ENCODE data around the gene MDFI.

Gene MDFI

DNA sequence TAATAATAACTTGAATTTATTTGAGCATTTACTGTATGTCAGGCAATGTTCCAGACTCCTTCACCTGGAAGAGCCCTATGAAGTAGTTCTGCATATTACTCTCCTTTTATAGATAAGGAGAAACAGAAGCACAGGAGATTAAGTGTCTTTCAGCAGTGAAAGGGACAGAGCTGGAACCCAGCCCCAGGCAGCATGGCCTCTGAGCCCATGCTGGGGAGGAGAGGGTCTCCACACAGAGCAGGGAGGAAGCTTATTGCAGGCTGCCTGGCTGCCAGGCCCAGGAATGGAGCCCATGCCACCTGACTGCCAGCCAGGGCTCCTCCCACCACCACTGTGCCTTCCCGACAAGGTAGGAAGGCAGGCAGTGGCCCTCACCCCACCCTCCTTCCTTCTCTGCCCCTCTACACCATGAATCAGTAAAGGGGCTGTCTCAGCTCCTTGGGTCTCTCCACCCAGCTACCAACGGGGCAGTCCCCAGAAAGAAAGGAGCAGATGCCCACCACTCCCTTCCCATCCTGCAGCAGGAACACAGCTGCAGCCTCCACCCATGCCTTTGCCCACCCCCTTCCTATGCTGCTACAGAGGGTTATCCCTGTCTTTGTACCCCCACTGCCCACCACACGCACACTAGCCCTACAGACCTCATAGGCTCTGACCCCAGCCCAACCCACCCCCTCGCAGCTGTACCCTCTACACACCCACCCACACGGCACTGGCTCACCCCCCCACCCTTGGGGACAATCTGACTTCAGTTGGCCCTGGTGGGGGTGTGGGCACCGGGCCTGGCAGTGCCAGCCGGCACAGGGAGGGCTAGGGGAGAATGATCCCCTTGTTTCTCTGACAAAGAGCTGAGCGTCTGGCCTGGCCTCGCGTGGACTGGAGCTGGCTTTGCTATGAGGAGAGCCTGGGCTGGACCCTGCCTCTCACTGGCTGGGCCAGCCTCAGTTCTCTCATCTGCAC is 55.3 kb downstream of the MDFI start:
- no peak for DNase-seq (ENCODE audit: low read depth)
- no peak overlapping the region for H3K4me3 ChIP-seq (ENCODE audit: low read depth, low read length)
- TF ChIP-seq, protein P1, sequence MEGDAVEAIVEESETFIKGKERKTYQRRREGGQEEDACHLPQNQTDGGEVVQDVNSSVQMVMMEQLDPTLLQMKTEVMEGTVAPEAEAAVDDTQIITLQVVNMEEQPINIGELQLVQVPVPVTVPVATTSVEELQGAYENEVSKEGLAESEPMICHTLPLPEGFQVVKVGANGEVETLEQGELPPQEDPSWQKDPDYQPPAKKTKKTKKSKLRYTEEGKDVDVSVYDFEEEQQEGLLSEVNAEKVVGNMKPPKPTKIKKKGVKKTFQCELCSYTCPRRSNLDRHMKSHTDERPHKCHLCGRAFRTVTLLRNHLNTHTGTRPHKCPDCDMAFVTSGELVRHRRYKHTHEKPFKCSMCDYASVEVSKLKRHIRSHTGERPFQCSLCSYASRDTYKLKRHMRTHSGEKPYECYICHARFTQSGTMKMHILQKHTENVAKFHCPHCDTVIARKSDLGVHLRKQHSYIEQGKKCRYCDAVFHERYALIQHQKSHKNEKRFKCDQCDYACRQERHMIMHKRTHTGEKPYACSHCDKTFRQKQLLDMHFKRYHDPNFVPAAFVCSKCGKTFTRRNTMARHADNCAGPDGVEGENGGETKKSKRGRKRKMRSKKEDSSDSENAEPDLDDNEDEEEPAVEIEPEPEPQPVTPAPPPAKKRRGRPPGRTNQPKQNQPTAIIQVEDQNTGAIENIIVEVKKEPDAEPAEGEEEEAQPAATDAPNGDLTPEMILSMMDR (IDR thresholded peaks at IDR 0.05; ENCODE audit: control insufficient read depth, extremely low read depth, insufficient read depth), result no peak

DNA sequence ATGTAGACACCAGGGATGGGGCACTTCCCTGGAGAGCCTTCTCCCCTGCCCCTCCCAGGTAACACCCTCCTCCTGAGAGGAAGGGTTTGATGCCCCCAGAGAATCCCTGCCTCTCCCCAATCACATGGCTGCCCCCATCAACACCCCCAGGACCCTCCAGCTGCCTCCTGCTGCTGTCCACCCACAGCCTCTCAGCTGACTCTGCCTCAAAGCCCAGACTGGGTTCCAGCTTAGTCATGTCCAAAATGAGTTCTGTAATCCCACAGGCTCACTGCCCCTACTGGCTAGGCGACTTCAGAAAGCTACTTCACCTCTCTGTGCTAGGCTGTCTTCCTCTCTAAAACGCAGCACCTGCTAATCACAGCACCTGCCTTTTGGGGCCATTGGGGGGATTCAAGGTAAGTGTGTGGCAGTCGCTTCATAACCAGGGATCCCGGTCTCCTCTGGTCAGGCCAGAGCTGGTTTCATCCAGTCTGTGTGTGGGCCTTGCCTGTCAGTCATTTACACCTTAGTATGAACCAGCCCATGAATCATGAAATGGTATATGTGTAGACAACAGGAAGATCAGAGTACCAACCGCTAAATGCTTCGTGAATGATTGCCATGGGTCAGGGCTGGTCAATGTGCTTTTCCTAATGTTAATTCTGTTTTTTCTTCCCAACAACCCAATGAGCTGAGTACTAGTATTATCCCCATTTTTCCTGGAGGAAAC is 56.7 kb downstream of the MDFI start:
- DNase-seq (ENCODE audit: low read depth), result no peak
- no peak overlapping the region for H3K4me3 ChIP-seq (ENCODE audit: low read depth, low read length)
- TF ChIP-seq, protein P1 (IDR thresholded peaks at IDR 0.05; ENCODE audit: control insufficient read depth, extremely low read depth, insufficient read depth), result no peak

DNA sequence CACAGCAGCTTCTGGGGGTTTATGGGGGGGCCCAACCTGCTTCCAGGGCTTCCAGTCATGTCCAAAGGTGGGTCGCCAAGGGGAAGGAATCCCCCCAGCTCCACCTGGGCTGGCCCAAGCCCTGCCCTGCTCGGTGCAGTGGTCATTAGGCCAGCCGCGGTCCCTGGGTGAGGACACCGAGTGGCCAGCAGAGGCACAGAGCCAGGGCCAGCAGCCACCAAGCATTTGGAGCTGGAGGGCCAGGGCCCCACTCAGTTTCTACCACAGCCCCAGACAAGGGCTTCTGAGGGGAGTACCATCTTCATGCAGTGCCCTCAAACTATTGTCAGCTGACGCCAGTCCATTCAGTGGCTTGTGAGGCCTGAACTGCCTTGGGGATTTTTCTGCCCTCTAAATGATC is 57.6 kb downstream of the MDFI start:
- DNase-seq (ENCODE audit: low read depth), result no peak
- TF ChIP-seq, protein P1 (IDR thresholded peaks at IDR 0.05; ENCODE audit: control insufficient read depth, extremely low read depth, insufficient read depth), result no peak
- no peak overlapping the region for H3K4me3 ChIP-seq (ENCODE audit: low read depth, low read length)

DNA sequence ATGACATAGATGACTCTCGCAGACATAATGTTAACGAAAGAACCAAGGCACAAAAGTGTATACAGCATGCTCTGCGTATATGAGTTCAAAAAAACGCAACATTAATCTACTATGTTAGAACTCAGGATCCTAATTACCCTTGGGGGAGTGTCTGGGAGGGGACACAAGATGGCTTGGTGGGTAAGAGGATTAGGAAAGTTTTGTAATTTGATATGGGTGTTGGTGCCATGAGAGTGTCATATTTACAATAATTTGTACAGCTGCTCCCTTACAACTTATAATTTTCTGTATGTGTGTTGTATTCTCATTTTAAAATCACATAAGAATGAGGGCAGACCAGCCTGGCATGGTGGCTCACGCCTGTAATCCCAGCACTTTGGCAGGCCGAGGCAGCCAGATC is 58.5 kb downstream of the MDFI start:
- no peak overlapping the region for H3K4me3 ChIP-seq (ENCODE audit: low read depth, low read length)
- no peak for DNase-seq (ENCODE audit: low read depth)
- TF ChIP-seq, protein P1 (IDR thresholded peaks at IDR 0.05; ENCODE audit: control insufficient read depth, extremely low read depth, insufficient read depth), result no peak

DNA sequence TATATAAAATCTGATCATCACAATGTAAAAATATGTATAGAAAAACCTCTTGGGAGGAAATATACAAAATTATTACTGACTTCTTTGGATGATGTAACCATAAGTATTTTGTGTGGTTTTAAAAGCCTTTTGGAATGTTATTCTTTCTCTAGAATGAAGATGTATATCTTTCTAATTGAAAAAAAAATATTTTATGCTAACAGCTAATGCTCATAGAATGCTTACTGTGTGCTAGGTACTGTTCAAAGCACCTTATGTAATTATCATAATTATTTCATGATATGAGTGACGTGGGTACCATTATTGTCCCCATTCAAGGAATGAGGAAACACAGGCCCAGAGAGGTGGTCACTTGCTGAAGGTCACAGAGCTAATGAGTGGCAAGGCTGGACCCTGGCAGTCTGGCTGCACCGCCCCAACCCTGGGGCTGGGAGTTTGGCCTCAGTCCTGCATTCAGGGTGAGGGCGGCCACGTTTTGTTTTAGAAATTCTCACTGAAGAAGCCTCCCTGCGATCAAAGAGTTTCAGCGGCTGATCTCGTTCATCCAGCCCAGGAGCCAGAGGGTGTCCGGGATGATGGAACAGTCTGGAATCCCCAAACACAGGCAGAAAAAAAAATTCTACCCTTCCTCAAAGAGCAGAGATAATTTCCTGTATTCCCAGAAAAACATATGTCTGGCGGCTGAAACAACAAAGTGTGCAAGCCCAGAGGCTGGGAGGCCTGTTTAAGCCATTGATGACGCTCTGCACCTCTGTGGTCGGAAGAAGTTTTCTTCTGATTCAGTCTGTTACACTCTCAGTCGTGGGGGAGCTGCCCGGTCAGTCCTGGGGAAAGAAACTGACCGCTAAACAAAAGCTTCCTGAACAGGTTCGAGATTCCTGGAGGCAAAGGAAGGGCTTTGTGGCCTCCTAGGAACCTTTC is 59.9 kb downstream of the MDFI start:
- no peak overlapping the region for H3K4me3 ChIP-seq (ENCODE audit: low read depth, low read length)
- TF ChIP-seq, protein P1 (IDR thresholded peaks at IDR 0.05; ENCODE audit: control insufficient read depth, extremely low read depth, insufficient read depth), result no peak
- no peak for DNase-seq (ENCODE audit: low read depth)

DNA sequence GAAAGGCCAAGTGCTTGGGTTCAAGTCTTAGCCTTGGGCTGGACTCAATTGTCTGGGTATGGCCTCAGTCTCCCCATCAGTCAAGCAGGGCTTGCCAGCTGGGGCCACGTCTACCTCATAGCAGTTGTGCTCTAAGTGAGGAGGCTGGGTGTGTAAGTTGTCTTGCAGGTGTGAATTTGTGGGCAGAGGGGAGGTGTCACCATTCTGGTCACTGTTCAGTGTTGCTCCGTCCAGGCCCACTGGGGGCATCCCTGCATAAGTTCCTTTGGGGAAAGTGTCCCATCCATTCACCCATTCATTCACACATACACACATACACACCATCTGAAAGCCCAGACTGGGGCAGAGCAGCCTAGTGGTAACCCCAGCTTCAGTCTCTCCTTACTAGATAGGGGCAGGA is 60.8 kb downstream of the MDFI start:
- H3K4me3 ChIP-seq (ENCODE audit: low read depth, low read length), result no peak overlapping the region
- DNase-seq (ENCODE audit: low read depth), result no peak
- TF ChIP-seq, protein P1 (IDR thresholded peaks at IDR 0.05; ENCODE audit: control insufficient read depth, extremely low read depth, insufficient read depth), result no peak

Data from LNCaP clone FGC (cell line).